HG02970 (cell line): ENCODE data around the gene LYZL1.
"Not testable (repeated sequence)": the region's sequence is repeated elsewhere in the genome, so short reads cannot be mapped to it uniquely, and the experiment has no call there.

Experiments used
- ATAC-seq: cut with Tn5 transposase; IDR thresholded peaks from one replicate; pipeline ENCODE4 v1.9.1; 2021; ENCODE audit warnings: mild to moderate bottlenecking, moderate library complexity, moderate number of reproducible peaks; ENCODE audit not compliant: unreplicated experiment, low FRiP score

LYZL1 gene

GRCh38 chr10:29360215-29360853 lies 71.5 kb downstream of the LYZL1 start:
- ATAC-seq: not testable (repeated sequence)
